ENCODE data around the gene UBR1. TPM values are rescaled to one million over a fixed set of nuclear protein-coding genes. Genes with fewer than 3 reads are reported as not detected.

The UBR1 gene
- total RNA-seq, 1 experiment from 2014 or later: 22.2 TPM

- DNase-seq: no peak
- Mint-ChIP-seq H3K36me3 (ENCODE audit: insufficient read depth in 1 of 3, low read depth in 3 of 3) (no peaks in the 10 kb centered on the region), H3K9me3 (peaks cover 9 to 16% of the 10 kb centered on the region in 2 experiments), H3K4me3 (no peak overlapping the region), H3K27me3 (ENCODE audit: low read depth) (peaks cover 31% of the 10 kb centered on the region), H3K27ac (no peak overlapping the region), H3K4me1 (peaks cover 8 to 11% of the 10 kb centered on the region in 2 experiments)
- Histone ChIP-seq H3K9me3 (ENCODE audit: control insufficient read depth, low read depth, low read length) (no peaks in the 10 kb centered on the region), H3K27me3 (ENCODE audit: insufficient read depth, low read length) (no peaks in the 10 kb centered on the region), H4K5ac (ENCODE audit: insufficient read length, low read depth, low read length) (no peak overlapping the region), H4K91ac (ENCODE audit: insufficient read length, low read depth, low read length) (no peak overlapping the region), H3K9ac (ENCODE audit: extremely low read depth, insufficient read length, low read length) (no peak overlapping the region), H3K14ac (ENCODE audit: insufficient read depth, low read length) (no peak overlapping the region), H2BK20ac (ENCODE audit: low read depth, low read length, poor library complexity, severe bottlenecking) (no peak overlapping the region), H3K56ac (ENCODE audit: insufficient read length, low read depth, low read length) (no peak overlapping the region), H2BK120ac (ENCODE audit: low read depth, low read length, poor library complexity, severe bottlenecking) (no peak overlapping the region), H3K4me1 (ENCODE audit: insufficient read depth, low read length) (no peaks in the 10 kb centered on the region), H3K79me1 (ENCODE audit: insufficient read depth, low read depth, low read length, poor library complexity, severe bottlenecking) (no peaks in the 10 kb centered on the region), H2BK12ac (ENCODE audit: insufficient read length, low read depth, low read length) (no peak overlapping the region), H2BK15ac (ENCODE audit: low read depth, low read length) (no peak overlapping the region), H3K27ac (ENCODE audit: insufficient read length, low read depth, low read length) (no peak overlapping the region), H4K20me1 (ENCODE audit: control insufficient read depth, insufficient read depth, insufficient read length) (no peaks in the 10 kb centered on the region), H3K4me2 (ENCODE audit: insufficient read depth, insufficient read length, low read length) (no peak overlapping the region), H3K4ac (ENCODE audit: low read depth, low read length) (no peak overlapping the region), H2BK5ac (ENCODE audit: insufficient read length, low read length) (no peak overlapping the region), H3K18ac (ENCODE audit: insufficient read length, low read depth, low read length) (no peak overlapping the region), H3T11ph (ENCODE audit: low read length) (no peak overlapping the region), H3K79me2 (ENCODE audit: insufficient read depth, low read length) (no peaks in the 10 kb centered on the region), H4K8ac (replicated peaks; ENCODE audit: insufficient read length, low read depth, low read length) (no peak overlapping the region), H3K23me2 (ENCODE audit: insufficient read length, low read depth, low read length, poor library complexity, severe bottlenecking) (no peaks in the 10 kb centered on the region), H2AK5ac (ENCODE audit: insufficient read length, low read length) (no peak overlapping the region), H2AFZ (ENCODE audit: low read length) (no peak overlapping the region), H3K23ac (ENCODE audit: insufficient read length, low read depth, low read length) (no peak overlapping the region)
- no CpG with 5 or more reads among the region's 6 CpGs for WGBS (ENCODE audit: extremely low coverage, insufficient read length, low lambda C conversion rate)
- TF ChIP-seq CTCF (conservative IDR thresholded peaks at IDR 0.05): no peak
These were observed 20.5 kb upstream of the UBR1 start for GRCh38 chr15:43126356-43126755.
